Smooth muscle cell (in vitro differentiated cells): ENCODE data around the gene GRIFIN. TPM values are rescaled to one million over a fixed set of nuclear protein-coding genes. Genes with fewer than 3 reads are reported as not detected.

Experiments
- DNase-seq: peaks from one replicate; lab custom pipeline; 2025; ENCODE audit not compliant: unreplicated experiment; lab: John Stamatoyannopoulos, UW
- H2AFZ ChIP-seq: fragments of 200-600 bp; sonication (generic); 2 replicates; pipeline ENCODE4 v1.6.0; 2016; ENCODE audit warnings: antibody characterized with exemption, low read depth, mild to moderate bottlenecking
- H3F3A ChIP-seq: fragments of 200-600 bp; sonication (generic); 2 replicates; pipeline ENCODE4 v1.6.0; 2017; ENCODE audit warnings: antibody characterized with exemption, low read depth
- H3K27ac ChIP-seq: fragments of 200-600 bp; sonication (generic); 2 replicates; pipeline ENCODE4 v1.5.1; 2016; ENCODE audit warnings: low read depth, mild to moderate bottlenecking
- H3K27me3 ChIP-seq: fragments of 200-600 bp; sonication (generic); 2 replicates; pipeline ENCODE4 v1.6.1; 2016; ENCODE audit warnings: low read depth, mild to moderate bottlenecking
- H3K36me3 ChIP-seq: fragments of 200-600 bp; sonication (generic); 2 replicates; pipeline ENCODE4 v1.5.1; 2016; ENCODE audit warnings: low read depth
- H3K4me1 ChIP-seq: fragments of 200-600 bp; sonication (generic); 2 replicates; pipeline ENCODE4 v1.5.1; 2016; ENCODE audit warnings: low read depth
- H3K4me2 ChIP-seq: fragments of 200-600 bp; sonication (generic); 2 replicates; pipeline ENCODE4 v1.6.0; 2016; ENCODE audit warnings: mild to moderate bottlenecking
- H3K4me3 ChIP-seq: fragments of 200-600 bp; sonication (generic); 2 replicates; pipeline ENCODE4 v1.5.1; 2016; ENCODE audit warnings: mild to moderate bottlenecking
- H3K79me2 ChIP-seq: fragments of 200-600 bp; sonication (generic); 2 replicates; pipeline ENCODE4 v1.6.0; 2016; ENCODE audit warnings: low read depth, mild to moderate bottlenecking
- H3K9ac ChIP-seq: fragments of 200-600 bp; sonication (generic); 2 replicates; pipeline ENCODE4 v1.6.0; 2016; ENCODE audit warnings: low read depth
- H3K9me3 ChIP-seq: fragments of 200-600 bp; sonication (generic); replicated peaks from 2 replicates; pipeline ENCODE4 v1.5.1; 2016; ENCODE audit warnings: low read depth
- H4K20me1 ChIP-seq: fragments of 200-600 bp; sonication (generic); 2 replicates; pipeline ENCODE4 v1.6.0; 2016; ENCODE audit warnings: low read depth
- WGBS: methylation state at CpG from one replicate; pipeline ENCODE4 v1.1.7; 2016; ENCODE audit warnings: low lambda C conversion rate; 5-methylcytosine and 5-hydroxymethylcytosine counted together
- polyA plus RNA-seq: library from polyadenylated mRNA; unstranded; fragments of >200 nt; fragmentation: Nextera tagmentation; extraction: Ambion mirVana; gene quantifications from 2 replicates; pipeline ENCODE4 v1.2.1, GENCODE V29; 2016
- total RNA-seq: library from RNA; depleted of rRNA; stranded (reverse); fragments of >200 nt; gene quantifications from 2 replicates; pipeline ENCODE4 v1.2.3, GENCODE V29; 2014
- TF ChIP-seq, protein P1 (sequence below): fragments of 200-600 bp; sonication (generic); IDR thresholded peaks from 2 replicates; pipeline ENCODE4 v1.5.1; 2017; ENCODE audit warnings: borderline replicate concordance, mild to moderate bottlenecking, antibody characterized with exemption; ENCODE audit not compliant: insufficient read depth, poor library complexity, severe bottlenecking

The GRIFIN gene
- total and polyA plus RNA-seq, 2 experiments from 2014 or later, result not detected

DNA sequence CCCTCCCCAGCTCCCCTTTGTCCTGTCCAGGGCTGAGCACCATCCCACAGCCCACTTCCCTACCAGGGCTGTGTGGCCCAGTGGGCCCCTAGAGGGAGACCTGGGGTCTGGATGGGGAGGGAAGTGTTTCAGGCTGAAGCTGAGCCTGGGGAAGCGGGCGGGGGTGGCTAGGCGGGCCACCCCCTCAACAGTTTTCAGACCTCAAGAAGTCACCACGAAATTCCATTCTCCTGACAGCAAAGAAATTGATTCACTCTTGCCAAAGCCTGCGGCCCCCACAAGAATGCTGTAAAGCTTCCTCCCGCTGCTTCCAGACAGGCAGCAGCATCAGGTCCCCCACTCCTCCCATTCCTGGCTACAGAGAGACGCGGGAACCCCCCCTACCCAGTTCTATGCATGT lies 40.8 kb upstream of the GRIFIN start:
- H3K4me1 ChIP-seq, result peaks cover 32% of the 10 kb centered on the region
- H3K27me3 ChIP-seq, result no peaks in the 10 kb centered on the region
- no peaks in the 10 kb centered on the region for H3K36me3 ChIP-seq
- 4% methylated on average over 7 of the region's 8 CpGs for WGBS
- H3F3A ChIP-seq, result peaks cover 27% of the 10 kb centered on the region
- H3K27ac ChIP-seq, result peak overlapping the region; percentile 93
- DNase-seq, result no peak
- H3K79me2 ChIP-seq, result peaks cover 20% of the 10 kb centered on the region
- no peak overlapping the region for H3K4me3 ChIP-seq
- no peak overlapping the region for H2AFZ ChIP-seq
- H3K4me2 ChIP-seq, result peak overlapping the region; percentile 94
- H3K9ac ChIP-seq, result peak overlapping the region; percentile 62
- TF ChIP-seq, protein P1, sequence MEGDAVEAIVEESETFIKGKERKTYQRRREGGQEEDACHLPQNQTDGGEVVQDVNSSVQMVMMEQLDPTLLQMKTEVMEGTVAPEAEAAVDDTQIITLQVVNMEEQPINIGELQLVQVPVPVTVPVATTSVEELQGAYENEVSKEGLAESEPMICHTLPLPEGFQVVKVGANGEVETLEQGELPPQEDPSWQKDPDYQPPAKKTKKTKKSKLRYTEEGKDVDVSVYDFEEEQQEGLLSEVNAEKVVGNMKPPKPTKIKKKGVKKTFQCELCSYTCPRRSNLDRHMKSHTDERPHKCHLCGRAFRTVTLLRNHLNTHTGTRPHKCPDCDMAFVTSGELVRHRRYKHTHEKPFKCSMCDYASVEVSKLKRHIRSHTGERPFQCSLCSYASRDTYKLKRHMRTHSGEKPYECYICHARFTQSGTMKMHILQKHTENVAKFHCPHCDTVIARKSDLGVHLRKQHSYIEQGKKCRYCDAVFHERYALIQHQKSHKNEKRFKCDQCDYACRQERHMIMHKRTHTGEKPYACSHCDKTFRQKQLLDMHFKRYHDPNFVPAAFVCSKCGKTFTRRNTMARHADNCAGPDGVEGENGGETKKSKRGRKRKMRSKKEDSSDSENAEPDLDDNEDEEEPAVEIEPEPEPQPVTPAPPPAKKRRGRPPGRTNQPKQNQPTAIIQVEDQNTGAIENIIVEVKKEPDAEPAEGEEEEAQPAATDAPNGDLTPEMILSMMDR, result no peak
- peaks cover 21% of the 10 kb centered on the region for H4K20me1 ChIP-seq
- H3K9me3 ChIP-seq, result no peaks in the 10 kb centered on the region

DNA sequence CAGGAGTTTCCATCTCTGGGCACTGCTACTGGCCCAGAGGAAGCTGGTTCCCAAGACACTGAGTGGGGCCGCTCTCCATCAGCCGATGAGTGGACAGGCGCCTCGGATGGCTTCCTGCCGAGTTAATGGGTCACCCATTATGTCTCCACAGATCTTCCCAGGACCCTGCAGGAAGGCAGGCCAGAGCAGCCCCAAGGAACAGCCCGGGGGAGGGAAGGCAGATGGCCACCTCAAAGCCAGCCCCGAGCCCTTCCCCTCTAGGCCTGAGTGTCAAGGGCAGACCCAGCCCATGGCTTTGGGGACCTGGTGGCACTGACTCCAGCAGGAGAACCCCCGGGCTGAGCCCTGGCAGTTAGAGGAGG lies 40.0 kb upstream of the GRIFIN start:
- H4K20me1 ChIP-seq, result peaks cover 12% of the 10 kb centered on the region
- H3K4me2 ChIP-seq, result peak overlapping the region; percentile 28
- TF ChIP-seq, protein P1, result no peak
- H3K9ac ChIP-seq, result peak overlapping the region; percentile 62
- no peaks in the 10 kb centered on the region for H3K9me3 ChIP-seq
- peaks cover 23% of the 10 kb centered on the region for H3F3A ChIP-seq
- no peak for DNase-seq
- H3K36me3 ChIP-seq, result no peaks in the 10 kb centered on the region
- no peak overlapping the region for H2AFZ ChIP-seq
- no peaks in the 10 kb centered on the region for H3K27me3 ChIP-seq
- WGBS, result 80% methylated on average over 8 of the region's 8 CpGs
- H3K79me2 ChIP-seq, result peaks cover 12% of the 10 kb centered on the region
- H3K27ac ChIP-seq, result peak overlapping the region; percentile 93
- H3K4me1 ChIP-seq, result peaks cover 32% of the 10 kb centered on the region
- no peak overlapping the region for H3K4me3 ChIP-seq

DNA sequence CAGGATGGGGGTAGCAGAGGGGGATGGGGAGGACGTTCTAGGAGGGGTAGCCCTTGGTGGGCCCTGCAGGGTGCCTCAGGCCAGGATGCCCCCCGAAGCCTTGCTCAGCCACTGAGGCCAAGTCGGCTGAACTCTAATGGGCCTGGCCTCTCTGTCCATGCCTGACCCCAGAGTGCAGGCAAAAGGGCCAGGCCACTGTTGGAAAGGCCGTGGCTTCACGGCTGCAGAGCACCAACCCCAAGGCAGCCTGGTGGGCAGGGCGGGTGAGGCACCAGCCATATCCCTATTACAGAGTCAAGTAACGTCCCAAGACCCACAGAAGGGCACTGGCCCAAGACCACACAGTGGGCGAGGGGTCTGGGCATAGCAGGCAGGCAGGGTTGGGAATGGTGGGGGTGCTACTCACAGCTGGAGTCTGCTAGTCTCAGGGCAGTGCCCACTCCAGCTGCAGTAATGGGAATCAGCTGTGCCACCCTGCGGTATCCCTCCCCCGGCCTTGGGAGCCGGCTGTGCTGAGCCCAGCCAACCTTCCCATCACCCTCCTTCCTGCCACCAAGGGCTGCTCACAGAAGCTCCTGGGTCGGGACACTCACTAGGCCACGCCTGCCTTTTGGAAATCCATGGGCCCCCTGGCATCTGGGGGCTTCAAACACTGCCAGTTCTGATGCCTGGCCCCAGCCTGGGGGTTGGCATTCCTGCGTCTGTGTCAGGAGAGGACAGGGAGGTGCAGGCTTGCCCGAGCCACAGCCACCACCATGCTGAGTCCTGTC lies 39.4 kb upstream of the GRIFIN start:
- Histone ChIP-seq H3K79me2 (peaks cover 6% of the 10 kb centered on the region), H4K20me1 (peaks cover 7% of the 10 kb centered on the region), H3K4me3 (no peak overlapping the region), H3K4me1 (peaks cover 33% of the 10 kb centered on the region), H3F3A (peaks cover 21% of the 10 kb centered on the region), H3K36me3 (no peaks in the 10 kb centered on the region), H3K27me3 (no peaks in the 10 kb centered on the region), H3K9me3 (no peaks in the 10 kb centered on the region), H3K9ac (peak overlapping the region; percentile 62), H2AFZ (no peak overlapping the region), H3K27ac (peak overlapping the region; percentile 93), H3K4me2 (peak overlapping the region; percentile 28)
- TF ChIP-seq, protein P1, result no peak
- WGBS, result 97% methylated on average over 14 of the region's 15 CpGs
- no peak for DNase-seq
